HCT116 (cell line): ENCODE results near the gene ARHGAP45. TPM values are rescaled to one million over a fixed set of nuclear protein-coding genes. Genes with fewer than 3 reads are reported as not detected.
"Not testable (repeated sequence)": the region's sequence is repeated elsewhere in the genome, so short reads cannot be mapped to it uniquely, and the experiment has no call there.

Experiments used
- ATAC-seq: fragments of 200-7000 bp; cut with Tn5 transposase; 2 replicates; pipeline ENCODE4 v1.9.1; 2020; ENCODE audit warnings: mild to moderate bottlenecking, moderate library complexity
- BruUV-seq: library from RNA; stranded (reverse); fragments of 400-500 nt; replicated peaks from 2 replicates; lab custom pipeline; 2021; lab: Mats Ljungman, UMichigan
- CTCF ChIA-PET: fragments of 300-600 bp; sonication (Branson Sonifier 250); formaldehyde crosslinking; loops from one replicate; lab custom pipeline; 2021; ENCODE audit warnings: antibody characterized with exemption; lab: Charles Lee
- POLR2A ChIA-PET: fragments of 300-600, 350-600 bp; sonication (Branson Sonifier 250); formaldehyde crosslinking; loops from one replicate; lab custom pipeline; 2021; ENCODE audit warnings: antibody characterized with exemption; lab: Charles Lee
- RAD21 ChIA-PET, 2 experiments: fragments of 300-600 bp; sonication (Branson Sonifier 250); formaldehyde crosslinking; loops; one replicate each; lab custom pipeline; 2023; ENCODE audit warnings: low total read pairs in 2 of 2; ENCODE audit not compliant: uncharacterized antibody in 2 of 2, unreplicated experiment in 2 of 2, low non-redundant PET in 1 of 2; lab: Charles Lee
- DNase-seq: peaks from one replicate; pipeline ENCODE4 v3.0.0-alpha.2; 2010; ENCODE audit warnings: low read depth, low spot score
- H2AFZ ChIP-seq: fragments of 200-600 bp; shearing (Covaris generic), sonication (generic); 2 replicates; pipeline ENCODE4 v1.6.1; 2017; ENCODE audit warnings: low read depth, mixed run types, mixed read lengths, antibody characterized with exemption, low read length; ENCODE audit not compliant: poor library complexity, severe bottlenecking
- H3K27ac ChIP-seq: 2 replicates; pipeline ENCODE4 v1.5.1; 2012; ENCODE audit warnings: low read depth, low read length
- H3K27me3 ChIP-seq: fragments of 200-600 bp; sonication (generic); 2 replicates; pipeline ENCODE4 v1.6.1; 2016; ENCODE audit warnings: mixed run types, low read length, mixed read lengths; ENCODE audit not compliant: insufficient read depth
- H3K36me3 ChIP-seq, 2 experiments: fragments of 200-500 bp in 1 of 2; fragments of 200-600 bp in 1 of 2; sonication (Bioruptor generic) in 1 of 2; sonication (generic) in 1 of 2; 2 replicates each; pipeline versions ENCODE4 v1.5.1 to v1.6.1; 2014 to 2016; ENCODE audit warnings: low read length in 2 of 2, inconsistent platforms in 1 of 2, mixed read lengths in 1 of 2, mixed run types in 1 of 2; ENCODE audit not compliant: insufficient read depth in 2 of 2, control insufficient read depth in 1 of 2
- H3K4me1 ChIP-seq, 2 experiments: fragments of 200-600 bp in 1 of 2; sonication (generic) in 1 of 2; 2 replicates each; pipeline versions ENCODE4 v1.5.1 to v1.6.1; 2012 to 2017; ENCODE audit warnings: low read length in 2 of 2, inconsistent platforms in 1 of 2, mild to moderate bottlenecking in 1 of 2, mixed read lengths in 1 of 2, mixed run types in 1 of 2, moderate library complexity in 1 of 2; ENCODE audit not compliant: insufficient read depth in 2 of 2, control insufficient read depth in 1 of 2
- H3K4me2 ChIP-seq: fragments of 200-600 bp; sonication (generic); 2 replicates; pipeline ENCODE4 v1.6.1; 2017; ENCODE audit warnings: mixed run types, low read length, mixed read lengths
- H3K4me3 ChIP-seq, 2 experiments: fragments of 200-600 bp in 1 of 2; sonication (generic) in 1 of 2; replicated peaks in 1 of 2; 2 replicates each; pipeline ENCODE4 v1.5.1; 2011 to 2016; ENCODE audit warnings: low read length in 2 of 2, control low read depth in 1 of 2, low read depth in 1 of 2, mild to moderate bottlenecking in 1 of 2, mixed read lengths in 1 of 2, mixed run types in 1 of 2
- H3K79me2 ChIP-seq: fragments of 200-600 bp; sonication (generic); 2 replicates; pipeline ENCODE4 v1.6.1; 2017; ENCODE audit warnings: mild to moderate bottlenecking, mixed run types, low read length, moderate library complexity, mixed read lengths; ENCODE audit not compliant: insufficient read depth
- H3K9ac ChIP-seq: fragments of 200-600 bp; sonication (generic); 2 replicates; pipeline ENCODE4 v1.6.1; 2016; ENCODE audit warnings: low read length, mixed read lengths
- H3K9me2 ChIP-seq: fragments of 200-600 bp; sonication (generic), shearing (Covaris generic); 2 replicates; pipeline ENCODE4 v1.6.1; 2017; ENCODE audit warnings: mixed run types, mild to moderate bottlenecking, moderate library complexity; ENCODE audit not compliant: insufficient read depth
- H3K9me3 ChIP-seq, 2 experiments: fragments of 200-500 bp in 1 of 2; fragments of 200-600 bp in 1 of 2; sonication (Bioruptor generic) in 1 of 2; sonication (generic) in 1 of 2; 2 replicates each; pipeline ENCODE4 v1.6.1; 2014 to 2017; ENCODE audit warnings: low read length in 2 of 2, mixed read lengths in 2 of 2, inconsistent platforms in 1 of 2, low read depth in 1 of 2, mild to moderate bottlenecking in 1 of 2, mixed run types in 1 of 2, moderate library complexity in 1 of 2; ENCODE audit not compliant: control insufficient read depth in 1 of 2, insufficient read depth in 1 of 2
- H4K20me1 ChIP-seq: fragments of 200-600 bp; sonication (generic), shearing (Covaris generic); 2 replicates; pipeline ENCODE4 v1.6.1; 2017; ENCODE audit warnings: mixed run types, mild to moderate bottlenecking, moderate library complexity; ENCODE audit not compliant: insufficient read depth
- POLR2A ChIP-seq: IDR thresholded peaks from 2 replicates; pipeline ENCODE4 v1.7.0; 2011; ENCODE audit warnings: borderline replicate concordance; ENCODE audit not compliant: insufficient read depth, insufficient read length; ENCODE audit errors: extremely low read depth
- SP1 ChIP-seq: IDR thresholded peaks from 2 replicates; pipeline ENCODE4 v1.6.1; 2012; ENCODE audit warnings: low read depth
- SRF ChIP-seq: IDR thresholded peaks from 2 replicates; pipeline ENCODE4 v1.6.1; 2012; ENCODE audit warnings: low read depth
- ZFX ChIP-seq: fragments of 450-650 bp; IDR thresholded peaks from 2 replicates; pipeline ENCODE4 v1.6.1; 2017
- ZNF274 ChIP-seq: fragments of 200-500 bp; sonication (Bioruptor generic); IDR thresholded peaks from 2 replicates; pipeline ENCODE4 v1.6.1; 2014; ENCODE audit warnings: mild to moderate bottlenecking, low read depth, low read length, inconsistent platforms
- intact Hi-C: fragments of 100-400 bp; cut with micrococcal nuclease; formaldehyde crosslinking; loops from 2 replicates; pipeline ENCODE4 v1.10.0; 2022
- total RNA-seq: library from RNA; stranded (reverse); gene quantifications from one replicate; pipeline ENCODE4 v1.2.1, GENCODE V29; 2021; ENCODE audit not compliant: unreplicated experiment
- TF ChIP-seq, protein P1 (sequence below): IDR thresholded peaks from 2 replicates; pipeline ENCODE4 v1.6.1; 2012; ENCODE audit warnings: low read depth

ARHGAP45 gene
- total RNA-seq, 1 experiment from 2014 or later = 30.4 TPM

DNA sequence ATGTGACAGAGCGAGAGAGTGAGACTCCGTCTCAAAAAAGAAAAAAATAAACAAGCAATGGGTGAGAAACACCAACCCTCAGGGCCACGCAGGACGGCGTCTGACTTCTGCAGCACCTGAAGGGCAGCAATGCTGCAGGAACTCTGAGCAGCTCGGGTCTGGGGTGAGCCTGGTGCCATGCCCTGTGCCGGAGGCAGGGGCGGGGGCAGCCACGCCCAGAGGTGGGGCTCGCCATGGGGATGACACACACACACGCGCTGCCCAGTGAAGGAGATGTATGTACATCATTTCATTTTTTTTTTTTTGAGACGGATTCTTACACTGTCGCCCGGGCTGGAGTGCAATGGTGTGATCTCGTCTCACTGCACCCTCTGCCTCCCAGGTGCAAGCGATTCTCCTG lies 61.1 kb downstream of the ARHGAP45 start (continued):
- TF ChIP-seq, protein P1, sequence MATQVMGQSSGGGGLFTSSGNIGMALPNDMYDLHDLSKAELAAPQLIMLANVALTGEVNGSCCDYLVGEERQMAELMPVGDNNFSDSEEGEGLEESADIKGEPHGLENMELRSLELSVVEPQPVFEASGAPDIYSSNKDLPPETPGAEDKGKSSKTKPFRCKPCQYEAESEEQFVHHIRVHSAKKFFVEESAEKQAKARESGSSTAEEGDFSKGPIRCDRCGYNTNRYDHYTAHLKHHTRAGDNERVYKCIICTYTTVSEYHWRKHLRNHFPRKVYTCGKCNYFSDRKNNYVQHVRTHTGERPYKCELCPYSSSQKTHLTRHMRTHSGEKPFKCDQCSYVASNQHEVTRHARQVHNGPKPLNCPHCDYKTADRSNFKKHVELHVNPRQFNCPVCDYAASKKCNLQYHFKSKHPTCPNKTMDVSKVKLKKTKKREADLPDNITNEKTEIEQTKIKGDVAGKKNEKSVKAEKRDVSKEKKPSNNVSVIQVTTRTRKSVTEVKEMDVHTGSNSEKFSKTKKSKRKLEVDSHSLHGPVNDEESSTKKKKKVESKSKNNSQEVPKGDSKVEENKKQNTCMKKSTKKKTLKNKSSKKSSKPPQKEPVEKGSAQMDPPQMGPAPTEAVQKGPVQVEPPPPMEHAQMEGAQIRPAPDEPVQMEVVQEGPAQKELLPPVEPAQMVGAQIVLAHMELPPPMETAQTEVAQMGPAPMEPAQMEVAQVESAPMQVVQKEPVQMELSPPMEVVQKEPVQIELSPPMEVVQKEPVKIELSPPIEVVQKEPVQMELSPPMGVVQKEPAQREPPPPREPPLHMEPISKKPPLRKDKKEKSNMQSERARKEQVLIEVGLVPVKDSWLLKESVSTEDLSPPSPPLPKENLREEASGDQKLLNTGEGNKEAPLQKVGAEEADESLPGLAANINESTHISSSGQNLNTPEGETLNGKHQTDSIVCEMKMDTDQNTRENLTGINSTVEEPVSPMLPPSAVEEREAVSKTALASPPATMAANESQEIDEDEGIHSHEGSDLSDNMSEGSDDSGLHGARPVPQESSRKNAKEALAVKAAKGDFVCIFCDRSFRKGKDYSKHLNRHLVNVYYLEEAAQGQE = no peak
- TF ChIP-seq POLR2A = no peak
- no peak for TF ChIP-seq ZNF274
- no peak for TF ChIP-seq SP1
- TF ChIP-seq SRF = no peak
- no peak for TF ChIP-seq ZFX

DNA sequence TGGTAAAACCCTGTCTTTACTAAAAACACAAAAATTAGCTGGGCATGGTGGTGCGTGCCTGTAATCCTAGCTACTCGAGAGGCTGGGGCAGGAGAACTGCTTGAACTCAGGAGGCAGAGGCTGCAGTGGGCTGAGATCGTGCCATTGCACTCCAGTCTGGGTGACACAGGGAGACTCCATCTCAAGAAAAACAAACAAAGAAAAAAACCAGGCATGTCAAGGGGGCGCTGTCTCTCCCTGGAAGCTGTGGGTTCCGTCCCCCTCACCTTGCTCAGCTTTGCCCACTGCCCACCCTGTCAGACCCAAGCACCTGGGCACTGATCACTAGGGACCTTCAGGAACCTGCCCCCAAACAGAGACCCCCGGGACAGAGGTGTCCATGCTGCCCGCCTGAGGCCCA lies 62.1 kb downstream of the ARHGAP45 start:
- ATAC-seq, H3K27me3 ChIP-seq, H3K4me2 ChIP-seq, intact Hi-C loops, H3K9me3 ChIP-seq, POLR2A ChIA-PET, H3K4me3 ChIP-seq, DNase-seq, H3K9ac ChIP-seq, H3K27ac ChIP-seq, H2AFZ ChIP-seq, BruUV-seq, H3K9me2 ChIP-seq, H4K20me1 ChIP-seq: not testable (repeated sequence)
- ChIA-PET RAD21 (interaction anchor here in 1 of 2 experiments (0.6 kb wide), 1 partner anchor 21 kb away, joined by 3 read pairs; no protein-coding TSS in a partner anchor), CTCF (interaction anchor here (1.2 kb wide), 1 partner anchor 16 kb away, joined by 5 read pairs; no protein-coding TSS in a partner anchor)
- Histone ChIP-seq H3K4me1 (peaks cover 0 to 13% of the 10 kb centered on the region in 2 experiments; a peak in 2 of 4 replicates), H3K79me2 (peaks cover 39% of the 10 kb centered on the region; the same call in 1 of the 2 replicates), H3K36me3 (peaks cover 0 to 15% of the 10 kb centered on the region in 2 experiments; a peak in 2 of 4 replicates)
